Lower lobe of right lung (tissue), 2 donors: Measurements from ENCODE around the gene GAREM1. TPM values are rescaled to one million over a fixed set of nuclear protein-coding genes. Genes with fewer than 3 reads are reported as not detected.
"Not testable (repeated sequence)": the region's sequence is repeated elsewhere in the genome, so short reads cannot be mapped to it uniquely, and the experiment has no call there.

Experiments used
- ATAC-seq, 2 donors: fragments of 200-7000 bp; cut with Tn5 transposase; one replicate each; pipeline ENCODE4 v1.9.1; 2020 to 2022; ENCODE audit warnings: mild to moderate bottlenecking in 2 of 2, moderate library complexity in 2 of 2
- DNase-seq: peaks from one replicate; pipeline ENCODE4 v3.0.0-alpha.2; 2020
- H3K27ac ChIP-seq: fragments of 200-600 bp; one replicate; pipeline ENCODE4 v1.8.0; 2022
- H3K27me3 ChIP-seq: fragments of 200-600 bp; one replicate; pipeline ENCODE4 v1.8.0; 2022; ENCODE audit warnings: low read depth
- H3K36me3 ChIP-seq: fragments of 200-600 bp; one replicate; pipeline ENCODE4 v1.8.0; 2022; ENCODE audit warnings: mild to moderate bottlenecking
- H3K4me1 ChIP-seq: fragments of 200-600 bp; one replicate; pipeline ENCODE4 v1.8.0; 2022
- H3K4me3 ChIP-seq: fragments of 200-600 bp; one replicate; pipeline ENCODE4 v1.8.0; 2022; ENCODE audit warnings: mild to moderate bottlenecking
- H3K9me3 ChIP-seq: fragments of 200-600 bp; one replicate; pipeline ENCODE4 v1.8.0; 2022
- CTCF ChIP-seq: fragments of 200-600 bp; IDR thresholded peaks from one replicate; pipeline ENCODE4 v1.8.0; 2022; ENCODE audit warnings: antibody characterized with exemption, mild to moderate bottlenecking
- intact Hi-C: fragments of 100-400 bp; cut with DNase I; formaldehyde crosslinking; loops from one replicate; pipeline ENCODE4 v1.11.0; 2022
- total RNA-seq: library from RNA; stranded (reverse); fragmentation: NEBNext Ultra II Directional; extraction: Animal tissue kit (Norgen Biotek cat#: 25700); gene quantifications from one replicate; pipeline ENCODE4 v1.2.1, GENCODE V29; 2021
- donor health status: DM: no; HTN: yes; CAD: no; lungs with severe emphysema.

The GAREM1 gene
- total RNA-seq, 1 donor from 2014 or later = 10.3 TPM

GRCh38 chr18:32349728-32350395, 120.8 kb downstream of the GAREM1 start:
- DNase-seq (no peak), ATAC-seq (peak; percentile 62 to 84)
- no peaks in the 10 kb centered on the region for H3K27me3 ChIP-seq
- H3K9me3 ChIP-seq = no peaks in the 10 kb centered on the region
- no peaks in the 10 kb centered on the region for H3K36me3 ChIP-seq
- TF ChIP-seq CTCF = no peak
- H3K4me1 ChIP-seq = no peaks in the 10 kb centered on the region
- intact Hi-C loops = no loop called here
- no peak overlapping the region for H3K4me3 ChIP-seq
- peak overlapping the region; percentile 39 for H3K27ac ChIP-seq

DNA sequence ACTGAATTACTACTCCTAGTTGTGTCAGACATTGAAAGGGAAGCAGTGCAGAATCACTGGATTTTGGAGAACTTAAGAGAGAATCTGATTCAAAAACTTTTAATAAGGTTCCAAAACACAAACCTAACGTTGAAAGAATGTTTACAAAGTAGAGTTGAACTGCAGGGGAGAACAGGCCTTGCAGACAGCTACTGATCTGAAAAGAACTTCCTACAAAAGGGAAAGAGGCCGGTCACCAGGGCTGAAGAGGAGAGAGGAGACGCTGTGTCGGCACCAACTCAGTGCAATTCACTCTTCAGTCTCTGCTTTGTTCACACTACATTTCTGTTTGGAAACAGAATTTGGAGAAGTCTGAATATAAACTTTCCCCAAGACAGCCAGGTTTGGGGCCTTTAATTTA, 124.0 kb downstream of the GAREM1 start:
- H3K27ac ChIP-seq = peak overlapping the region; percentile 13
- TF ChIP-seq CTCF = no peak
- no peak for DNase-seq
- H3K36me3 ChIP-seq = no peaks in the 10 kb centered on the region
- no peaks in the 10 kb centered on the region for H3K27me3 ChIP-seq
- H3K4me3 ChIP-seq = no peak overlapping the region
- peak in 1 of 2 donors; percentile 48 for ATAC-seq
- intact Hi-C loops = no loop called here
- H3K9me3 ChIP-seq = no peaks in the 10 kb centered on the region
- no peaks in the 10 kb centered on the region for H3K4me1 ChIP-seq

DNA sequence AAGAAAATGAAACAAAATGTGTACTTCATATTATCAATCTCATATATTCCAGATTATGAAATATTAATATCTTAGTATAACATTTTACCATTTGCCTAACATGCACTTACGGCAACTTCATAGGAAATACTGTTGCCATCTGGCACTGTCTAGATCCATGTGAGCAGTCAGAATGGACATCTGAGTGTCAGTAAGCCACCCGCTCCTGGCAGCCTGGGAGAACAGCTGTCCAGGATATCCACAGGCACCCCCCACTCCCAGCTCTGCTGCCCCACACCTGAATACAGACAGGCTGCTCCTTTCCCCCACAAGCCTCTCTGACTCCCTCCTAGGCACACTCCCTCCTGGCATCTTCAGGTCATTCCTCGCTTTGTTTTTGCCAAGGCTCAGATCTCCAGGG, 127.0 kb downstream of the GAREM1 start:
- no peak for DNase-seq
- intact Hi-C loops = no loop called here
- Histone ChIP-seq H3K27ac (no peak overlapping the region), H3K4me1 (no peaks in the 10 kb centered on the region), H3K9me3 (no peaks in the 10 kb centered on the region), H3K27me3 (no peaks in the 10 kb centered on the region), H3K36me3 (no peaks in the 10 kb centered on the region), H3K4me3 (no peak overlapping the region)
- no peak for ATAC-seq
- no peak for TF ChIP-seq CTCF

DNA sequence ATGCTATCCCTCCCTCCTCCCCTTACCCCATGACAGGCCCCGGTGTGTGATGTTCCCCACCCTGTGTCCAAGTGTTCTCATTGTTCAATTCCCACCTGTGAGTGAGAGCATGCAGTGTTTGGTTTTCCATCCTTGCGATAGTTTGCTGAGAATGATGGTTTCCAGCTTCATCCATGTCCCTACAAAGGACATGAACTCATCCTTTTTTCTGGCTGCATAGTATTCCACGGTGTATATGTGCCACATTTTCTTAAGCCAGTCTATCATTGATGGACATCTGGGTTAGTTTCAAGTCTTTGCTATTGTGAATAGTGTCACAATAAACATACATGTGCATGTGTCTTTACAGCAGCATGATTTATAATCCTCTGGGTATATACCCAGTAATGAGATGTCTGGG, 129.6 kb downstream of the GAREM1 start:
- H3K36me3 ChIP-seq, H3K27me3 ChIP-seq, DNase-seq, H3K9me3 ChIP-seq, H3K27ac ChIP-seq, H3K4me3 ChIP-seq, ATAC-seq, H3K4me1 ChIP-seq, intact Hi-C loops: not testable (repeated sequence)

- Histone ChIP-seq H3K4me1 (no peaks in the 10 kb centered on the region), H3K4me3 (no peak overlapping the region), H3K27ac (no peak overlapping the region), H3K36me3 (no peaks in the 10 kb centered on the region), H3K27me3 (no peaks in the 10 kb centered on the region), H3K9me3 (no peaks in the 10 kb centered on the region)
- ATAC-seq (no peak), DNase-seq (no peak)
- intact Hi-C loops = no loop called here
- no peak for TF ChIP-seq CTCF
These were observed 131.6 kb downstream of the GAREM1 start for GRCh38 chr18:32339045-32339444.

DNA sequence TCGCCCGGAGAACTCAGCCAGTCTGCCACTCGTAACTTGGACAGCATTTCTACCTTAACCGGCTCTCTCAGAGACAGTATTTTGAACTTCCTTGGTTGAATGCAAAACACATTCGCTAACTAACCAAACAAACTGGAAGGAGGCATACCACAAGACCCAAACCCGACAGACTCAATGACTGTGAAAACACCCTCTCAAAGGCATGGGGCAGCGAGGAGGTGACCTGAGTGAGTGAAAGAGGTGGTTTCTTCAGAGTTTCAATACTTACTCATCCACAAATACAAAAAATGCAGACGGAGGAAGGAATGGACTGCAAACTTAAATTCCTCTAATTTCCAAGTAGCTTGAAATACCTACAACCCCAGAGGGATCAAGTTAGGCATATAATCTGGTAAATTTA, 132.9 kb downstream of the GAREM1 start:
- intact Hi-C loops = no loop called here
- Histone ChIP-seq H3K4me1 (no peaks in the 10 kb centered on the region), H3K36me3 (no peaks in the 10 kb centered on the region), H3K4me3 (no peak overlapping the region), H3K27ac (no peak overlapping the region), H3K9me3 (no peaks in the 10 kb centered on the region), H3K27me3 (no peaks in the 10 kb centered on the region)
- ATAC-seq (peak; percentile 43 to 51), DNase-seq (no peak)
- no peak for TF ChIP-seq CTCF
